ENCODE results near the gene FAM135A. TPM values are rescaled to one million over a fixed set of nuclear protein-coding genes. Genes with fewer than 3 reads are reported as not detected.
"Not testable (repeated sequence)": the region's sequence is repeated elsewhere in the genome, so short reads cannot be mapped to it uniquely, and the experiment has no call there.

The FAM135A gene
- total RNA-seq, 6 donors from 2014 or later, result 13.7 to 57.9 (median 29.2) TPM

GRCh38 chr6:70470016-70470415 lies 56.7 kb downstream of the FAM135A start:
- no peak for ATAC-seq (ENCODE audit: low FRiP score in 2 of 2)
- TF ChIP-seq POLR2AphosphoS5 (IDR thresholded peaks at IDR 0.05), result no peak
- no peak for TF ChIP-seq EP300 (IDR thresholded peaks at IDR 0.05)
- no peak for TF ChIP-seq POLR2A (IDR thresholded peaks at IDR 0.05)
- no peak for TF ChIP-seq CTCF (IDR thresholded peaks at IDR 0.05)

GRCh38 chr6:70470510-70470909 lies 57.2 kb downstream of the FAM135A start:
- WGBS, 2 donors, result 96 to 100% methylated on average over 3 of the region's 3 CpGs
- not testable (repeated sequence) for H3K4me1 ChIP-seq; H3K27ac ChIP-seq; H3K27me3 ChIP-seq; H3K9me3 ChIP-seq; H3K4me3 ChIP-seq; DNase-seq; ATAC-seq (ENCODE audit: low FRiP score in 2 of 2)
- H3K36me3 ChIP-seq, result peaks cover 0 to 14% (median 0%) of the 10 kb centered on the region in 4 donors

More at GRCh38 chr6:70470016-70470415, 56.7 kb downstream of the FAM135A start:
- peaks cover 0 to 9% (median 0%) of the 10 kb centered on the region in 4 donors for H3K36me3 ChIP-seq
- H3K4me3 ChIP-seq, result no peak overlapping the region
- DNase-seq, result no peak
- no peaks in the 10 kb centered on the region for H3K27me3 ChIP-seq
- H3K9me3 ChIP-seq, result no peaks in the 10 kb centered on the region
- H3K4me1 ChIP-seq, result no peaks in the 10 kb centered on the region
- H3K27ac ChIP-seq, result no peak overlapping the region

GRCh38 chr6:70474751-70475150 lies 61.4 kb downstream of the FAM135A start:
- Histone ChIP-seq H3K4me3 (no peak overlapping the region), H3K27me3 (no peaks in the 10 kb centered on the region), H3K27ac (no peak overlapping the region), H3K36me3 (peaks cover 0 to 31% (median 3%) of the 10 kb centered on the region in 4 donors), H3K9me3 (no peaks in the 10 kb centered on the region), H3K4me1 (no peaks in the 10 kb centered on the region)
- WGBS, 2 donors, result 98 to 99% methylated on average over 3 of the region's 3 CpGs
- no peak for TF ChIP-seq POLR2A (IDR thresholded peaks at IDR 0.05)
- no peak for TF ChIP-seq CTCF (IDR thresholded peaks at IDR 0.05)
- no peak for TF ChIP-seq POLR2AphosphoS5 (IDR thresholded peaks at IDR 0.05)
- TF ChIP-seq EP300 (IDR thresholded peaks at IDR 0.05), result no peak
- no peak for DNase-seq
- no peak for ATAC-seq (ENCODE audit: low FRiP score in 2 of 2)

GRCh38 chr6:70479236-70479635 lies 65.9 kb downstream of the FAM135A start:
- Histone ChIP-seq H3K27me3 (no peaks in the 10 kb centered on the region), H3K4me3 (no peak overlapping the region), H3K36me3 (peaks cover 0 to 44% (median 3%) of the 10 kb centered on the region in 4 donors), H3K9me3 (no peaks in the 10 kb centered on the region), H3K27ac (no peak overlapping the region), H3K4me1 (no peaks in the 10 kb centered on the region)
- TF ChIP-seq POLR2A (IDR thresholded peaks at IDR 0.05), result no peak
- no peak for TF ChIP-seq CTCF (IDR thresholded peaks at IDR 0.05)
- TF ChIP-seq EP300 (IDR thresholded peaks at IDR 0.05), result no peak
- no peak for TF ChIP-seq POLR2AphosphoS5 (IDR thresholded peaks at IDR 0.05)
- DNase-seq (no peak), ATAC-seq (ENCODE audit: low FRiP score in 2 of 2) (no peak)
- 75 to 89% methylated on average over 4 of the region's 4 CpGs for WGBS, 2 donors

GRCh38 chr6:70486638-70487037 lies 73.3 kb downstream of the FAM135A start:
- ATAC-seq (ENCODE audit: low FRiP score in 2 of 2); H3K4me3 ChIP-seq; H3K4me1 ChIP-seq; H3K27ac ChIP-seq; H3K27me3 ChIP-seq; H3K9me3 ChIP-seq; DNase-seq: not testable (repeated sequence)
- H3K36me3 ChIP-seq, result peaks cover 0 to 23% (median 2%) of the 10 kb centered on the region in 4 donors
- 95 to 97% methylated on average over 9 of the region's 9 CpGs for WGBS, 2 donors

- ATAC-seq (ENCODE audit: low FRiP score in 2 of 2) (no peak), DNase-seq (no peak)
- Histone ChIP-seq H3K4me3 (no peak overlapping the region), H3K36me3 (peaks cover 0 to 9% (median under 1%) of the 10 kb centered on the region in 4 donors), H3K27ac (no peak overlapping the region), H3K4me1 (no peaks in the 10 kb centered on the region), H3K27me3 (no peaks in the 10 kb centered on the region), H3K9me3 (no peaks in the 10 kb centered on the region)
- TF ChIP-seq EP300 (IDR thresholded peaks at IDR 0.05) (no peak), POLR2AphosphoS5 (IDR thresholded peaks at IDR 0.05) (no peak), CTCF (IDR thresholded peaks at IDR 0.05) (no peak), POLR2A (IDR thresholded peaks at IDR 0.05) (no peak)
- 57 to 68% methylated on average over 3 of the region's 3 CpGs for WGBS, 2 donors
Measured at GRCh38 chr6:70489364-70489763, 76.1 kb downstream of the FAM135A start.

Measured in upper lobe of left lung (tissue), 6 donors.